NT2/D1 (cell line): Measurements from ENCODE around the gene GNAT3.

ENCODE experiments used
- YY1 ChIP-seq: IDR thresholded peaks from 2 replicates; pipeline ENCODE4 v1.6.1; 2011; ENCODE audit not compliant: insufficient read length, insufficient read depth
- ZNF274 ChIP-seq: IDR thresholded peaks from 2 replicates; pipeline ENCODE4 v1.6.1; 2011; ENCODE audit warnings: mild to moderate bottlenecking, low read depth, low read length

- no peak for TF ChIP-seq YY1
- no peak for TF ChIP-seq ZNF274
Observed at GRCh38 chr7:80485721-80486120, 26.1 kb downstream of the GNAT3 start.
